GM12865 (cell line): ENCODE results near the gene PSME4.
"Not testable (repeated sequence)": the region's sequence is repeated elsewhere in the genome, so short reads cannot be mapped to it uniquely, and the experiment has no call there.

Experiments
- DNase-seq: peaks from one replicate; pipeline ENCODE4 v3.0.0; 2010; ENCODE audit warnings: low read depth
- H3K4me3 ChIP-seq: 2 replicates; pipeline ENCODE4 v1.5.1; 2011; ENCODE audit warnings: mild to moderate bottlenecking, low read depth, low read length, control low read depth
- CTCF ChIP-seq: IDR thresholded peaks from 2 replicates; pipeline ENCODE4 v1.5.1; 2011; ENCODE audit warnings: low read length, control low read depth, low read depth, inconsistent platforms; ENCODE audit not compliant: insufficient read depth; ENCODE audit errors: missing control alignments

The PSME4 gene

DNA sequence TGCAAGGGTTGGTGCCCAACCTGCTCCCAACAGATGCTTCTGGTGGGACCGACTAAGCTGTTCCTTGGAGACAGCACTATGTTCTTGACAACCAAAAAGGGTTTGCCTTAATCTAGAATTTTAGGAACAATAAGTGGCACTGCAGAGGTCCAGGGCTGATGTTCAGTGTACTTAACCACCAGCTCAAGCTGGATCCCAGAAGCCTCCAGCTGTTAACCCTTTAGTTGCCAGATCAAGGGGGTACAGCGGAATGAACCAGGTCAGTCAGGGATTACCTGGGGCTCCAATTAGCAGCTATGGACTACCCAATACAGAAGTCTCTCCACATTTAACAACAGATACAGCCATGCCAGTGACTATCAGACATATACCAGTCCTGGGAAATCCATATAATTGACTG is 114.5 kb downstream of the PSME4 start:
- DNase-seq = no peak
- no peak for TF ChIP-seq CTCF

DNA sequence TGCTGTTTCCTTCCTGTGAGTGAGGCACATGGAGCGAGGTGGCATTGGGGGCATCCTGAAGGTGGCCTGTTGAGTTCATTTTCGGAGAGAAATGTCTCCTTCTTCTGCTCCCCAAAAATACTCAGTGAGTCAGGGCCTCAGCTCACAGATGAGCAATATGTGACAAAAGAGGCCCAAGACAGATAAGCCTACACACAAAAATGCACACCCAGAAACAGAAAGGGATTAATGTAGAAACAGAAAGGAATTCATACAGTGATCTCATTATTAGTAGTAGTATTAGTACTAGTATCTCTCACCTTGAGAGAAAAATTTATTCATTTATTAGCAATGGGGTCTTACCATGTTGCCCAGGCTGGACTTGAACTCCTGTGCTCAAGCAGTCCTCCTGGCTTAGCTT is 116.1 kb downstream of the PSME4 start:
- H3K4me3 ChIP-seq = no peak overlapping the region
- no peak for DNase-seq
- TF ChIP-seq CTCF = no peak

More for the DNA sequence above, 114.5 kb downstream of the PSME4 start:
- H3K4me3 ChIP-seq = no peak overlapping the region

GRCh38 chr2:53852532-53852931 is 118.3 kb downstream of the PSME4 start:
- TF ChIP-seq CTCF = no peak
- DNase-seq = no peak
- H3K4me3 ChIP-seq = no peak overlapping the region

- not testable (repeated sequence) for DNase-seq, H3K4me3 ChIP-seq
These were observed 119.6 kb downstream of the PSME4 start for GRCh38 chr2:53851052-53851757.

DNA sequence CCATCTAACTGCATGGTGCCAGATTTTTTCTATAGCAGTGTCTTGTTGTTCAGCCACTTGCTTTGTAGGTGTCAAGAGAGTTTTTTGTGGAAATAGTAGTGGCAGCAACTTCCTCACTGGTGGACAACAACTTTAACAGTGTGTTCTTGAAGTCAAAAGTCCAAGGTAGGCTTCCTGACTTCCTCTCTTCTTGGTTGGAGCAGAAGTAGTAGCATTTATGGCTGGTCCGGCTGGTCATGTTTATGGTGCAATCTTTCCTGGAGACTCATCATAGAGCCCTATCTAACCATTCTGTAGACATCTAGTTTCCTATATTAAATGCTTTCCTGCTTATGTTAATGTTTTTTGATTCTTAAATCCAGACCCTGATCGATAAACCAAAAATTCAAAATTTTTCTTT is 122.7 kb downstream of the PSME4 start:
- H3K4me3 ChIP-seq = no peak overlapping the region
- no peak for TF ChIP-seq CTCF
- DNase-seq = no peak

- DNase-seq = no peak
- TF ChIP-seq CTCF = no peak
- no peak overlapping the region for H3K4me3 ChIP-seq
These were observed 127.2 kb downstream of the PSME4 start for GRCh38 chr2:53843595-53843994.

- no peak for DNase-seq
- TF ChIP-seq CTCF = no peak
- no peak overlapping the region for H3K4me3 ChIP-seq
These were observed 127.9 kb downstream of the PSME4 start for GRCh38 chr2:53842891-53843290.

DNA sequence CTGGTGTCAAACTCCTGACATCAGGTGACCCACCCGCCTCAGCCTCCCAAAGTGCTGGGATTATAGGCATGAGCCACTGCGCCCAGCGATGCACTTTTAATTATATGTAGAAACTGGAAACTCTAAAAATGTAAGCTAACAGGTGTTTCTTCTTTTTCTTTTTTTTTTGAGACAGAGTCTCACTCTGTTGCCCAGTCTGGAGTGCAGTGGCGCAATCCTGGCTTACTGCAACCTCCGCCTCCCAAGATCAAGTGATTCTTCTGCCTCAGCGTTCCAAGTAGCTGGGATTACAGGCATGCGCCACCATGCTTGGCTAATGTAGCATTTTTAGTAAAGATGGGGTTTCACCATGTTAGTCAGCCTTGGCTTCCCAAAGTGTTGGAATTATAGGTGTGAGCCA is 129.1 kb downstream of the PSME4 start:
- DNase-seq, H3K4me3 ChIP-seq: not testable (repeated sequence)
